ENCODE measurements around the gene CHL1.

CHL1 gene, protein sequence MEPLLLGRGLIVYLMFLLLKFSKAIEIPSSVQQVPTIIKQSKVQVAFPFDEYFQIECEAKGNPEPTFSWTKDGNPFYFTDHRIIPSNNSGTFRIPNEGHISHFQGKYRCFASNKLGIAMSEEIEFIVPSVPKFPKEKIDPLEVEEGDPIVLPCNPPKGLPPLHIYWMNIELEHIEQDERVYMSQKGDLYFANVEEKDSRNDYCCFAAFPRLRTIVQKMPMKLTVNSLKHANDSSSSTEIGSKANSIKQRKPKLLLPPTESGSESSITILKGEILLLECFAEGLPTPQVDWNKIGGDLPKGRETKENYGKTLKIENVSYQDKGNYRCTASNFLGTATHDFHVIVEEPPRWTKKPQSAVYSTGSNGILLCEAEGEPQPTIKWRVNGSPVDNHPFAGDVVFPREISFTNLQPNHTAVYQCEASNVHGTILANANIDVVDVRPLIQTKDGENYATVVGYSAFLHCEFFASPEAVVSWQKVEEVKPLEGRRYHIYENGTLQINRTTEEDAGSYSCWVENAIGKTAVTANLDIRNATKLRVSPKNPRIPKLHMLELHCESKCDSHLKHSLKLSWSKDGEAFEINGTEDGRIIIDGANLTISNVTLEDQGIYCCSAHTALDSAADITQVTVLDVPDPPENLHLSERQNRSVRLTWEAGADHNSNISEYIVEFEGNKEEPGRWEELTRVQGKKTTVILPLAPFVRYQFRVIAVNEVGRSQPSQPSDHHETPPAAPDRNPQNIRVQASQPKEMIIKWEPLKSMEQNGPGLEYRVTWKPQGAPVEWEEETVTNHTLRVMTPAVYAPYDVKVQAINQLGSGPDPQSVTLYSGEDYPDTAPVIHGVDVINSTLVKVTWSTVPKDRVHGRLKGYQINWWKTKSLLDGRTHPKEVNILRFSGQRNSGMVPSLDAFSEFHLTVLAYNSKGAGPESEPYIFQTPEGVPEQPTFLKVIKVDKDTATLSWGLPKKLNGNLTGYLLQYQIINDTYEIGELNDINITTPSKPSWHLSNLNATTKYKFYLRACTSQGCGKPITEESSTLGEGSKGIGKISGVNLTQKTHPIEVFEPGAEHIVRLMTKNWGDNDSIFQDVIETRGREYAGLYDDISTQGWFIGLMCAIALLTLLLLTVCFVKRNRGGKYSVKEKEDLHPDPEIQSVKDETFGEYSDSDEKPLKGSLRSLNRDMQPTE (N-terminal part only)

GRCh38 chr3:196311-197148 is at the start of gene CHL1:
CHL1 (plus strand) TSS chr3:196763; CDS start chr3:319777, 123,014 bp downstream.
- peak in 27 of 51 donors; percentile 11 to 74 (median 33) for DNase-seq

DNA sequence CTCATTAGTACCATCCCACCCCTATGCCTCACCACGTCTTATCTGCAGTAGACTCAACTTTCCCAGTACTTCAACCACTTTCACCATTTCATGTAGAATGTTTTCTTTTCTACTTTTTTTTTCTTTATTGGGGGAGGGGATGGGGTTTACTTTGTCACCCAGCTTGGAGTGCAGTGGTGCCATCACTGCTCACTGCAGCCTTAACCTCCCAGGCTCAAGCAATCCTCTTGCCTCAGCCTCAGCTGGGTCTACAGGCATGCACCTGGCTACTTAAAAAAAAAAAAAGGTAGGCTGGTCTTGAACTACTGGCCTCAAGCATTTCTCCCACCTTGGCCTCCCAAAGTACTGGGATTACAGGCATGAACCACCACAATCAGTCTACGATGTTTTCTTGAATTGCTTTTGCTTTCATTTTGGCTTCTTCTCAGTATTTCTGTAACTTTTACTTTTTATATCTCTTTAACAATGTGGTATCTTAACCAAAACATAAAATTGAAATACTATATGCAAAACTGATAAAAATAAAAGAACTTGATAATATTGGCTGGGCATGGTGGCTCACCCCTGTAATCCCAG is 44.9 kb upstream of the CHL1 start:
- DNase-seq: no peak

GRCh38 chr3:159974-160373 is 36.6 kb upstream of the CHL1 start:
- DNase-seq: no peak

GRCh38 chr3:166071-166470 is 30.5 kb upstream of the CHL1 start:
- DNase-seq: peak in 2 of 51 donors; percentile 3 to 6

DNA sequence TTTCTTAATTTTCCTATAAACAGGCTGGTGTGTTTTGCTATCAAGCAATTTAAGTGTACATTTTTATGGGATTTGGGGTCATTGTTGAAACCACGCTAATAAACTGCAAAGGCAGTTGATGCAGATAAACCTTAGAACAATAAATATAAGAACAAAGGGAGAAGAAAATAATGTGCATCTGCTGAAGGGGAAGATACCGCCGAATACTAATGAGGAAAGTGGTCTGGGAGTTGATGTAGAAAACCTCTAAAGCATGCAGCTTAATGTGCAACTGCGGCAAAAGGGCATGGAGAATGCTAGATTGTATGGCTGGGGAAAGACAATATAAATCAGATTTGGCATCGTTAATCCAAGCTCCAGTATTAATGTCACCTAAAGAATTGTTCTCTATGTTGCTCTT is 29.8 kb upstream of the CHL1 start:
- no peak for DNase-seq

DNA sequence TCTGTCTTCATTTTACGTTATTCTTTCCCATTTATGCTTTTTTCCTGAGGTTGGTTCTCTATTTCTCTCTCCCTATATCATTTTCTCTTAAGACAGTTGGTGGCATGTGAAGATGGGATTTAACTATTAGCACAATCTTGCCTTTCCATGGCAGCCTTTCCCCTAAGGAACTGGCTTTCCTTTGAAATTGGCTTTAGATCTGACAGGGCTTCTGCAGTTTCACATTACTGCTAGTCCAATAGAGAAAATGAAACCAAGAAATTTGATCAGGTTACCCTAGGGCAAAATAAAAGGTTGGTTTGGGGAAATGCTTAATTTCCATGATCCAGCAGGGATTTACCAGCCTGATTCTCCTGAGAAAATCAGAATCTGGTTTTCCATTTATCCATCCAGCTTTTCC is 22.7 kb upstream of the CHL1 start:
- no peak for DNase-seq

GRCh38 chr3:184976-185375 is 11.6 kb upstream of the CHL1 start:
- no peak for DNase-seq

DNA sequence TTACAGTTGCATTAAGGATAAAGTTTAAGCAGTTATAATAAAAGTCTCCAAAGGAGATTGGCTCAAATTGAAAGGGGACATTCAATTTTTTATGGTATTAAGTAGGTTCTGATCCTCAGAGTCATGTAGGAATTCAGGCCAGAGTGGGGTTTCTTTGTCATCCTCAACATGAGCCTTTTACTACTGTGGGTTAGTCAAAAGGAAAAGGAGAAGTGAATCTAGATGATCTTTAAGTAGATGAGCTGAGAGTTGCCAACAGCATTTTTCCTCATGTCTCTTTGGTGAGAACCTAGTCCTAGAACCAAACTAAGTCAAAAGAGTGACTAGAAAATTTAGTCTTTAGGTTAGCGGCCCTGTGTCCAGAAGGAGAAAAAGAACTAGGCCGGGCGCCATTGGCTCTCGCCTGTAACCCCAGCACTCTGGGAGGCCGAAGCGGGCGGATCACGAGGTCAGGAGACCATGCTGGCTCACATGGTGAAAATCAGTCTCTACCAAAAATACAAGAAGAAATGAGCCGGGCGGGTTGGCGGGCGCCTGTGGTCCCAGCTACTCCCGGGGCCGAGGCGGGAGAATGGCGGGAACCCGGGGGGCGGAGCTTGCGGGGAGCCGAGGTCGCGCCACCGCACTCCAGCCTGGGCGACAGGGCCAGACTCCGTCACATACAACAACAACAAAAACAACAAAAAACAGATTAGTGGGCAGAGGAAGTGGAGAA is 4.2 kb upstream of the CHL1 start:
- no peak for DNase-seq

DNA sequence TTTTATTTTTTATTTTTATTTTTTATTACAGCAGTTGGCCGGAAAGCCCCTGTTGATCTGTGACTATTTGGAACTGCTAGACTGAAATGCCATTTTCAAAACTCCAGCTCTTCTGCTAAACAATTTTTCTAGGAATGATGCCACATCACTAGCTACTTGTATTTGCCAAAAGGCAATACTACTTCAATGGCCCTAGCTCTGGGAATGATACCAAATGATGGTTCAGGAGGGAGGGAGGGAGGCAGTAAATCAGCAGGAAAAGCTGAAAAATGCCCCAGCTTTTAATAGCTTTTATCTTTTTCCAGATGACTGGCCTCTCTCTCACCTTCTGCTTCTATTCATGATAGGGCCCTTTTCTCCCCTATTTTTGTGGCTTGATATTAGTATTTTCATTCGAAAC is 2.6 kb upstream of the CHL1 start:
- peak in 1 of 51 donors; percentile 13 for DNase-seq

GRCh38 chr3:194421-194820 is 2.1 kb upstream of the CHL1 start:
- DNase-seq: no peak

GRCh38 chr3:195666-196065 is 897 bp upstream of the CHL1 start:
- peak in 13 of 51 donors; percentile 2 to 42 (median 13) for DNase-seq

DNA sequence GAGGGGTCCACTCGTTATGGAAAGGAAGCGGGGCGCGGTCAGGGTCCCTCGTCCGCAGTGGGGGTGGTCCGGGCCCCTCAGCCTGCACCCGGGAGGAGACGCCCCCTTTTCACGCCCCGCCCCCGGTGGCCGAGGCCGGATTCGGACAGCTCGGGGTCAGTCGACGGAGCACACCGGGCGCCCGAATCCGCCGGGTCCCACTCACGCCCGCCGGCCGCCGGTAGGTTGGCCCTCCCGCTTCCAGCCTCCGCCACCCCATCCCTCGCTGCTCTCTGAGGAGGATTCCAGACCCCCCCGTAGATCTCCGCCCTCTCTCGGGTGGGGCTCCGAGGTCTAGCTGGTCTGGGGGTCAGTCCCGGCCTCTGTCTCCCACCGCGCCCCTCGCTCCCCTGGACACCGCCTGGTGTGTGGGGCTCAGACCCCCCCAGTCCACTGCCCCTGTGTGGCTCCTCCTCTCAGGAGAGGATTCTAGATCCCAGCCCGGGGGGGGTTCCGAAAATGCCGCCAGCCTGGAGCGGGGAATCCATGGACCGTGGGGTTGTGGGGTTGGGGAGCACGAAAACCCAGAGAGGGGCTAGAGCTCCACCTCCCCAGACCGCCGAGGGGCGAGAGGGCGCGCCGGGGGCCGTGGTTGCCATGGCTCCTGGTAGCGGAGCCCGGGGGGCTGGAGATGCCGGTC is 725 bp downstream of the CHL1 start:
- peak in 28 of 51 donors; percentile 7 to 73 (median 47) for DNase-seq

- DNase-seq: peak in 25 of 51 donors; percentile 8 to 68 (median 32)
Measured at GRCh38 chr3:197828-198491, 1.4 kb downstream of the CHL1 start.

DNA sequence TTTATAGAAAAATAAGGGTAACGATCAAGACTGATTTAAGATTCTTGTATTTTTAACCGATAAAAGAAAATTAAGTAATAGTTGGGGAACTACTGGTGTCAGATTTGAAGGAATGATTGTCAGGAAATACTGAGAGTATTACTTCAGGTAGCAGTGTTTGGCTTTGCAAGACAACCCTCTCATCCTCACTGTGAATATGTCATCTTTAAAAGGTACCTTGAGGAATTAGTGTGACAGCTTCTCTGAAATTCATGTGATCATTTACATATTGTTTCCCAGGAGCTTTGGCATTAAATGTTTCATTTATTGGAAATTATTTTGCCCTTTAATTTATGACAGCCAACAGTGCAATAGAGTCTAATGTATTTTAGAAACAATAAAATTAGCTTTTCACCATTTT is 3.3 kb downstream of the CHL1 start:
- peak in 1 of 51 donors; percentile 43 for DNase-seq

DNA sequence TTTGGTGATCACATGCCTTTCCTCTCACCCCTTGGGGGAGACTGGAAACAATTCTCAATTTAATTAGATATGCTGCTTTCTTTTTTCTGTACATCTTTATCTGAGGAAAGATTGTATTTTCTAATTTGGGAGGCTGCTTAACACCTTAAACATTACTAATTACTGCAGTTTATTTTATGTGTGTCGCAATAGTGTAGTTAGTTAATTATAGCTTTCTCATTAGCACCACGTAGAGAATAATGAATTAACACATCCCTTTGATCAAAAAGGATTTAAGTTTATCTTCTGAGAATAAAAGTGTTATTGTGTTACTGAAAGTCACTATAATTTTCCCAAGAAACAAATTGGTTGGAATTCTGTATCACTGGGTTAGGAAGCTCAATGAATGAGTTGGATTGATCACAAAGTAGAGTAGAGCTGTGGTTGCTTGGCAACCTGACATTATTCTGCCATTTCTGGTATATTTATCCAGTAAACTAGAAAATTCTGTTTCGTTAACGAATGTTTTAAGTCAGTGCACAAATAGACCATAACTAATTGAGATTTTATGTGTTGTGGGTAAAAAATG is 4.3 kb downstream of the CHL1 start:
- no peak for DNase-seq

DNA sequence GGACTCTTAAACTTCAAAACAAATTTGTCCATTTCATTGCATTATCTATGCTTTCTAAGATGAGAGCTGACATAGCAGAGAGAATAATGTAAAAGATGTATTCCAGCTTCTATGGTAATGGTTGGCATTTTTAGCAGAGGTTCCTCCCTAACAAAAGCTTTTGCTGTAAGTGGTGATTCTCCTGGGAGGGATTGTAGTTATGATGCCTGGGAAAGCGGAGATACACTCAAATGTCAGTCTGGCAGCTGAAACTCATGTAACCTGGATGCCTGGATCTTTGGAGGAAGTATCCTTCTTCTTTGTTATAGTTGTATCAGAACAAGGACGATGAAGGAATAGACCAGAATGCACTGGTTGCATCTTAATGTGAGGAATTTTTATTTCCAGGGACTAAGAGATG is 7.5 kb downstream of the CHL1 start:
- DNase-seq: no peak

DNA sequence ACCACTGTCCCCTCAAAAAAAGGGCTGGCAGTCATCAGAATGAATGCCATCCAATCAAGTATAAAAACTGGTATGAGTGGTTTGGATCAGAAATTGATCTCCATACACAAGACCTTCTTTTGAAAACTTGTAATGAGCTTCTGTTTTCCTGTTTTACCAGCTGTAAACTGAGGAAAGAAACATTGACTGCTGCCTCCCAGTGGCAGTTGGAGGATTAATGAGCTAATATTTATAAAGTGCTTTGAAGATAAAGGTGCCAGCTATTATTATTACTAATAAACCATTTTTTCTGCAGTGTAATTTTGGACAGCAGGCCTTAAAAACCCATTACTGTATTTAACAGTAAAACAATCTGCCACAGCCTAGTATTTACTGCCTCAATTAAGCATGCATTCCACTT is 11.4 kb downstream of the CHL1 start:
- DNase-seq: peak in 1 of 51 donors; percentile 5

- peak in 10 of 51 donors; percentile 6 to 44 (median 22) for DNase-seq
Measured at GRCh38 chr3:210669-211068, 14.1 kb downstream of the CHL1 start.

Data from hypothalamus (tissue), 51 donors.